GM18526 (cell line): Measurements from ENCODE around the gene PTMA.
A peak's percentile ranks its signal among the peaks of the same experiment; 100 is the strongest.

Experiments used
- POLR2A ChIP-seq: IDR thresholded peaks from 3 replicates; pipeline ENCODE4 v1.6.1; 2011; ENCODE audit not compliant: insufficient read length; ENCODE audit errors: extremely low read depth

The PTMA gene

GRCh38 chr2:231671270-231672050, 36.9 kb upstream of the PTMA start:
- peak; percentile 92 for TF ChIP-seq POLR2A

GRCh38 chr2:231672617-231673347, 35.5 kb upstream of the PTMA start:
- peak; percentile 8 for TF ChIP-seq POLR2A

GRCh38 chr2:231673348-231673770, 35.0 kb upstream of the PTMA start:
- TF ChIP-seq POLR2A: no peak

DNA sequence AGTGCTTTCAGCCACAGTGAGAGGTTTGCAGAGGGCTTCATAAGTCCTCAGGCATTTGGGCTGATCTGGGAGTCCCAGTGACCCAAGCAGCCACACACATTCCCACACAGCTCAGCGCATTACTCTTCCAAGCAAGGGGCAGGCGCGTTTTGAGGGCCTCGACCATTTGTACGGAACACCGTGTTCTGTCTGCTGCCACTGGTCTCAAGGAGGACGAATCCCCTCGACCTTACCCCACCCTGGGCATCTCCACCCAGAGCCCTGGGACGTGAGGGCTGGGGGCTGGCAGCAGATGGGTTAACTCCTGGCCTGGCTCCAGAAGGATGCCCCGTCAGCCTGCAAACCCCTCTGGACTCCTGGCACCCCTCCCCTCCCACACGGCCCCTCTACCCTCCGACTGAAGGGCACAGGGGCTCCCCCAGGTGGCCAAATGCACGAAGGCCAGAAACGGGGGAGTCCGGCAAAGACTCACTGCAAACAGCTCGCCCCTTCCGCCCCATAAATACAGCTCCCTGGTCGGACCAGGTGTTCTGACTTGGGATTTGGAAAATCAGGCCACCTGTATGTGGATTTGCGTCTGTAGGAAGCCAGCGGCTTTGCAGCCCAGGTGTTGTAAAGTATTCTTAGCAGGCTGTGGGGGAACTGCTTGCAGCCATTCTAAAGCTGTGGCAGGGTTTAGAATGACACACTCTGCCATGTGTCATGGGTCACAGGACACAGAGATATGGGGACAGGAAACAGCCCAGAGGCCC, 33.6 kb upstream of the PTMA start:
- TF ChIP-seq POLR2A: peak; percentile 32

GRCh38 chr2:231676243-231676642, 32.1 kb upstream of the PTMA start:
- no peak for TF ChIP-seq POLR2A

DNA sequence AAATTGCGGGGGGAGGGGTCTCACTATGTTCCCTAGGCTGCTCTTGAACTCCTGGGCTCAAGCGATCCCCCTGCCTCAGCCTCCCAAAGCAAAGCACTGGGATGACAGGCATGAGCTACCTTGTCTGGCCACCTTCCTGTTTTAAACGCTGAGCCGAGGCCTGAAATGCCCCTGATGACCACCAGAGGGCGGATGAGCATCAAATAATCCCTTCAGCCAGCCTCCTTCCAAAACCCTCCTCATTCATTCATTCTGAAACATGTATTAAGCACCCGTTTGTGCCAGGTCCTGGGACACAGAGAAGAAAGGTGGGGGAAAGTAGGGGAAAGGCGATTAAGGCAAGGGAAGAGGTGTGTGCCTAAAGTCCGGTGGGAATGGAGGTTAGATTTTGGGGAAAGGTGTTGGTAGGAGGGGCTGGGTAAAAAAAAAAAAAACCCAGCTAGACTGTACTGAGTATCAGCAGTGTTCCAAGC, 30.7 kb upstream of the PTMA start:
- no peak for TF ChIP-seq POLR2A

- TF ChIP-seq POLR2A: no peak
These were observed 28.4 kb upstream of the PTMA start for GRCh38 chr2:231679908-231680284.

DNA sequence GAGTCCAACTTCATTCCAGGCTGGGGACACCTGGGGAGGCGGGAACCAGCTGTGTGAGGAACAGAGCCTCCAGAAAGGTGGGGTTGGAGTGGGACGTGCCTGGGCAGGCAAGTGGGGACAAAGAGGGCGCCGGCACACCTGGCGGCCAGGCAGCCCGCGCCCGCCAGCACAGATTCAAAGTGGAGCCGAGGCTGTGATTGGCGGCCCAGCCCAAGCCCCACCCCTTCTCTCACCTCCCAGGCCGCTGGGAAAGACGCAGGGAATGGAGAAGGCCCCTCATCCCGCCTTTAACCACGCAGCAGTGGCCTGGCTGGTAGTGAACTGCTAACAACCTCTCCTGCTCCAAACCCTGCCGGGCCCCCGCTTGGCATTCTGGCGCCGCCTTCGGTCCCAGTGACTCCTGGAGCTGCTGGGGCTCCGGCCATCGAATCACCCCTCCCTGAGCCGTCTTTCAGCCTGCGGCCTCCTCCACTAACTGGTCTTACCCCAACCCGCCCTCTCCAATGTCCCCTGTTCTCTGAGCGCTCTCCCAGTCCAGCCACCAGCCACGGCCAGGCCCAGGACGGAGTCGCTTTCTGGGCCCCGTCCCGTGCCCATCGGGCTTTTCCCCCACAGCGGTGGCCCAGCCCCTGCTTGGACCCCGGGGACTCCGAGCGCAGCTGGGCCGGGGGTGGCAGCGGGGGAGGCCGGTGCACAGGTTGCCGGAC, 27.9 kb upstream of the PTMA start:
- TF ChIP-seq POLR2A: no peak

- TF ChIP-seq POLR2A: peak; percentile 69
These were observed 27.1 kb upstream of the PTMA start for GRCh38 chr2:231680992-231681852.

DNA sequence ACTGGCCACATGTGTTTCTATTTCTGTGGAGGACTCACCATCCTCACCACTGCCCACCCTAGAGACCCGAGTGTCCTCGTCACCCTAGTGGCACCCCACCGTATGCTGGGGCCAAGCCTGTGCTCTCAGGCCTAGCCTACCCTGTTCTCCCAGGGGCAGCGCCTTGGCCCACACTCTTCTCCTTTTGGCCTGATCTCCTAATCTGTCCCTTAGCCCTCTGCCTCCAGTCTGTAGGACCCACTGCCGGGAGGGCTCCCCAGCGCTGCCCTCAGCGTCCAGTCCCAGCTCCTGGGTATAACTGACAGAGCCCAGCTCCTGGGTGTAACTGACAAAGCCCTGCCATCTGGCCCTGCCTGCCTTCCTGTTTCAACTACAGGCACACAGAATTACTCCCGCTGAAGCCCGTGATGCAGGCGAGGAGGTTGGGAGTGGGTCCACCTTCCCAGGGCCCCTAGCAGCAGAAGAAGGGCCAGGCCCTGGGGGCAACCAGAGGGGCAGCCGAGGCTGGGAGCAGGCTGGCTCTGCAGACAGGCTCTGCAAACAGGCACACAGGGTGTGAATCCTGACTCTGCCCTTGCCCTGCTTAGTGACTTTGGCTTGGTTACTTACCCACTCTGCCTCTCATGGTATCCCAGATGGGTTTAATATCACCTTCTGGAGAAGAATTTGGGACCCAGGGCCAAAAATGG, 25.6 kb upstream of the PTMA start:
- no peak for TF ChIP-seq POLR2A

GRCh38 chr2:231683292-231684235, 24.8 kb upstream of the PTMA start:
- no peak for TF ChIP-seq POLR2A
